ENCODE measurements around the gene NT5DC2. TPM values are rescaled to one million over a fixed set of nuclear protein-coding genes. Genes with fewer than 3 reads are reported as not detected.

The NT5DC2 gene
- total RNA-seq (2022; extraction: Qiagen RNA extraction), result 74.7 to 108 TPM (median 98.9 TPM) in 5 replicates

DNA sequence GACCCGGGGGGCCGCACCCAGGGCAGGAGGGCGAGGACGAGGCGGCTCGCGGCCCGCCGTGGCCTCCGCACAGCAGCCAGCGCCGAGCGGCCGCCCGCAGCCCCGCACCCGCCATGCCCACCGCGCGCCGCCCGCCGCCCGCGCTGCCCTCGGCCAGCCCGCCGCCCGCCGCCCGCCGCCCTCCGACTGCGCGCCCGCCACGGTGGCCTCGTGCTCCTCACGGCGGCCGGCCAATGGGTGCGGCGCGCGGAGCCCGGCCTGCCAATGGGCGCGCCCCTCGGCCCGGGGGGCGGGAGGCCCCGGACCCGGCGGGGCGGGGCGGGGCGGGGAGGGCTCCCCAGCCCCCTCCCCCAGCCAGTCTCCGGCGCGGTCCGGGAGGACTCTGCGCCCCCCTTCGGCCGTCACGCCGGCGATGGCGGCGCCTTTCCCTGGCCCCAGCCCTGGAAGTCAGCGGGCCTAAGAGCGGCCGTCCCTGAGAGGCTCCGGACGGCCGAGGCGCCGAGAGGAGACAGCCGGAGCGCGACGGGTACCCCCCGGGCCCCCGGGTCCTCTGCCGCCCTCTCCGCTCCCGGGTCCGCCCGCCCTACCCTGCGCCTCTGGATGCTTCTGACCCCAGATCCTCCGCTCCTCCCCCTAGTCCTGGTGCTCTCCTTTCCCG is at the start of gene NT5DC2:
TSS of gene NT5DC2 (minus strand) at position 235 of the 658 bp plus-strand sequence. CDS start at position 115, 120 bp downstream.

DNA sequence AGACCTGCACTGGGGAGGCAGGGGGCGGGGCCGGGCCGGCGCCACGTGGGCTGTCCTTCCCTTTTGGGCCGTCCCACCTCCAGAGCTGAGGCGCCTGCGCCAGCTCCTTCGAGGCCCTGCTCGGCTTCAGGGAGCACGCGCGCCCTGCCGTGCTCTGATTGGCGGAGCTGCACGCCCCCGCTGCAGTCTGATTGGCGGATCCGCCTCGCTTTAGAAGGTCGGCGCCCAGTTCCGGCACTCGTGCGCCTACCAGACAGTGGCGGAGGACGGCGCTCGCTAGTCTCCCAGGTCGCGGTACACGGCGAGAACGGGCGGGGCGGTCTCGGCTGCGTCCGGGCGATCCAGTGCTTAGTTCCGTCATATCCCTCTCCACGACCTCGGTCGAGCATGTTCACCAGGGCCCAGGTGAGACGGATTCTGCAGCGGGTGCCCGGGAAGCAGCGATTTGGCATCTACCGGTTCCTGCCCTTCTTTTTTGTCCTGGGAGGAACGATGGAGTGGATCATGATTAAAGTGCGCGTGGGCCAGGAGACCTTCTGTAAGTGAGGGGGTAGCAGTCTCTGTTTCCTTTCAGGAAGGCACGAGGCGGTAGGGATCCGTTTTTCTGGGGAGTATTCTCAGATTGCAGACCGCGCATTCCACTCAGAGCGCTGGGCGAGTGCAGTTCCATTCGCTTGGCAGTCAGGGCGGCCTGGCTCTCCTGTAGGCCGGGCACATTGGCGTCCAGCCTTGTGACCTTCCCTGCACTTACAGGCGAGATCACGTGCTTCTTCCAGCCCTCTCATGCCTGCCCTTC is 2.9 kb upstream of the NT5DC2 start, which contains the start of gene UQCC5:
TSS of gene UQCC5 (plus strand) at position 237 of the 796 bp plus-strand sequence. CDS start at position 388, 151 bp downstream.

DNA sequence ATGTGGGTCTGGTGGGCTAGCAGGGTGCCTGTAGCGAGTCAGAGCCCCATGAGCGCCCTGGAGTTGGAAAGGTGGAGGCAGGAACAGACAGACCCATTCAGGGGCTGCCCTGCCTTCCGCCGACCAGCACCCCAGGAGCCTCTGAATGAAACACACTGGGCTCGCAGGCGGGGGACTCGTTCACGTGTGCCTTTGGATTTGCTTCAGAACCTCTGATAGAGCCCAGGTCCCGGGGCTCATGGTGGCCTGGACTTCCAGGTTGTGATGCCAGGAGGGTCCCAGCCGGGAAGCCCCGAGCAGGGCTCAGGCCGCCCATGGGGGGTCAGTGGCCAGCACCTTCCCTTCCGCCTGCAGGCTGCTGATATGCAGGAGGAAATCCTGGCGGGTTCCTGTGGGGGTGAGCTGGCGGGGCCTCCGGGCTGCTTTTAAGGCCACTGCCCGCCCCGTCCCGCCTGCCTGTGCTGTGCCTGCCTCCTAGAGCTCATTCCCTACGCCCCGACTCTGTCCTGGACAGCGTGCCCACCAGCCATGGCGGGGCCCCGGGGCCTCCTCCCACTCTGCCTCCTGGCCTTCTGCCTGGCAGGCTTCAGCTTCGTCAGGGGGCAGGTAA is 38.7 kb downstream of the NT5DC2 start, which contains the start of gene STAB1:
TSS of gene STAB1 (plus strand) at position 453 of the 610 bp plus-strand sequence. CDS start at position 529, 76 bp downstream.

Other genes starting within 250 kb of the NT5DC2 start
- 2.5 to 4.4 TPM (median 4.0 TPM) in 5 replicates for gene GLYCTK, start 246.0 kb downstream of the NT5DC2 start, total RNA-seq (2022; extraction: Qiagen RNA extraction)
- gene DNAH1, start 217.5 kb downstream of the NT5DC2 start, total RNA-seq (2022; extraction: Qiagen RNA extraction), result 0.64 to 1.2 TPM (median 0.90 TPM) in 5 replicates
- 28.8 to 39.3 TPM (median 37.2 TPM) in 5 replicates for gene BAP1, start 123.8 kb downstream of the NT5DC2 start, total RNA-seq (2022; extraction: Qiagen RNA extraction)
- gene PHF7, start 123.2 kb downstream of the NT5DC2 start, total RNA-seq (2022; extraction: Qiagen RNA extraction), result 2.3 to 2.9 TPM (median 2.7 TPM) in 5 replicates
- 0.06 to 0.21 TPM (median 0.07 TPM) in 5 replicates for gene SEMA3G, start 88.8 kb downstream of the NT5DC2 start, total RNA-seq (2022; extraction: Qiagen RNA extraction)
- 0.86 to 1.4 TPM (median 1.1 TPM) in 5 replicates for gene TNNC1, start 79.8 kb downstream of the NT5DC2 start, total RNA-seq (2022; extraction: Qiagen RNA extraction)
- gene NISCH, start 78.3 kb downstream of the NT5DC2 start, total RNA-seq (2022; extraction: Qiagen RNA extraction), result 10.2 to 15.5 TPM (median 12.8 TPM) in 5 replicates
- 0.07 to 0.18 TPM (median 0.16 TPM) in 5 replicates for gene STAB1, start 38.5 kb downstream of the NT5DC2 start, total RNA-seq (2022; extraction: Qiagen RNA extraction)
- gene UQCC5, start 2.7 kb upstream of the NT5DC2 start, total RNA-seq (2022; extraction: Qiagen RNA extraction), result 50.5 to 63.3 TPM (median 59.7 TPM) in 5 replicates
- gene PBRM1, start 152.1 kb upstream of the NT5DC2 start, total RNA-seq (2022; extraction: Qiagen RNA extraction), result 11.4 to 15.4 TPM (median 13.3 TPM) in 5 replicates
- 79.2 to 147 TPM (median 84.1 TPM) in 5 replicates for gene GNL3, start 152.2 kb upstream of the NT5DC2 start, total RNA-seq (2022; extraction: Qiagen RNA extraction)
- 34.6 to 39.9 TPM (median 37.3 TPM) in 5 replicates for gene GLT8D1, start 171.9 kb upstream of the NT5DC2 start, total RNA-seq (2022; extraction: Qiagen RNA extraction)
- 145 to 170 TPM (median 161 TPM) in 5 replicates for gene SPCS1, start 172.2 kb upstream of the NT5DC2 start, total RNA-seq (2022; extraction: Qiagen RNA extraction)
- 10.7 to 15.0 TPM (median 11.9 TPM) in 5 replicates for gene NEK4, start 237.1 kb upstream of the NT5DC2 start, total RNA-seq (2022; extraction: Qiagen RNA extraction)
- gene ITIH1, start 243.7 kb upstream of the NT5DC2 start, total RNA-seq (2022; extraction: Qiagen RNA extraction), result not detected in 5 replicates